ENCODE measurements around the gene UBE2G1. TPM values are rescaled to one million over a fixed set of nuclear protein-coding genes. Genes with fewer than 3 reads are reported as not detected.

The UBE2G1 gene
- total and polyA plus RNA-seq, 10 of the 15 experiments (the other 5 are each of a cell fraction or from before 2014, with no cell fraction given): 24.4 to 139 (median 77.4) TPM

- ChIA-PET POLR2A (interaction anchor here (1.3 kb wide), 1 partner anchor 10 kb away, joined by 4 read pairs; no protein-coding TSS in a partner anchor), SMC1A (ENCODE audit: uncharacterized antibody, unreplicated experiment) (no interaction called here), CTCF (interaction anchor here (0.9 to 1.4 kb wide), 2 partner anchors 9 to 33 kb away, joined by 3 to 4 read pairs; no protein-coding TSS in a partner anchor), RAD21 (ENCODE audit: unreplicated experiment) (interaction anchor here (1.2 kb wide), 1 partner anchor 9 kb away, joined by 4 read pairs; no protein-coding TSS in a partner anchor)
- no TSS peak for BruUV-seq (replicated peaks)
- no peak overlapping the region for H3K4me2 ChIP-seq (ENCODE audit: control insufficient read depth, insufficient read depth)
- H2AFZ ChIP-seq (ENCODE audit: control insufficient read depth, low read depth, low read length): no peak overlapping the region
- TF ChIP-seq POLR2A (IDR thresholded peaks at IDR 0.05; ENCODE audit: low read depth, low read length) (no peak), TAF1 (IDR thresholded peaks at IDR 0.05; ENCODE audit: borderline replicate concordance, low read depth, low read length) (no peak), TCF7 (IDR thresholded peaks at IDR 0.05; ENCODE audit: borderline replicate concordance) (no peak), ZZZ3 (IDR thresholded peaks at IDR 0.05; ENCODE audit: control insufficient read depth, insufficient read length, low read depth) (no peak), NKRF (conservative IDR thresholded peaks at IDR 0.05) (no peak), SIX5 (IDR thresholded peaks at IDR 0.05; ENCODE audit: low read depth, low read length, severe bottlenecking) (no peak), NFYB (IDR thresholded peaks at IDR 0.05; ENCODE audit: insufficient read depth, low read depth, low read length) (no peak), FOXK2 (IDR thresholded peaks at IDR 0.05) (no peak), NBN (IDR thresholded peaks at IDR 0.05) (no peak), SIN3A (IDR thresholded peaks at IDR 0.05; ENCODE audit: low read depth, low read length) (no peak), USF2 (IDR thresholded peaks at IDR 0.05; ENCODE audit: borderline replicate concordance, low read depth, low read length) (no peak), EED (IDR thresholded peaks at IDR 0.05; ENCODE audit: low read depth) (no peak), NFIC (IDR thresholded peaks at IDR 0.05; ENCODE audit: low read depth, low read length) (no peak), ZNF384 (IDR thresholded peaks at IDR 0.05; ENCODE audit: borderline replicate concordance, low read depth, low read length) (no peak), BMI1 (IDR thresholded peaks at IDR 0.05; ENCODE audit: borderline replicate concordance) (no peak), SREBF2 (IDR thresholded peaks at IDR 0.05; ENCODE audit: low read length) (no peak), NFXL1 (IDR thresholded peaks at IDR 0.05; ENCODE audit: borderline replicate concordance) (no peak), IKZF2 (IDR thresholded peaks at IDR 0.05) (no peak)
- no peak overlapping the region for H3K4me3 ChIP-seq
- H3K9ac ChIP-seq (ENCODE audit: control insufficient read depth, insufficient read depth, low read length): no peak overlapping the region
- in situ Hi-C loops (cut with MboI): no loop called here
- no peak for ATAC-seq
- intact Hi-C loops (cut with micrococcal nuclease; ENCODE audit: unreplicated experiment): no loop called here
- no peak overlapping the region for H3K27ac ChIP-seq (ENCODE audit: control insufficient read depth, insufficient read depth)
- H4K20me1 ChIP-seq (ENCODE audit: control insufficient read depth, insufficient read depth): no peaks in the 10 kb centered on the region
- no peak for DNase-seq (ENCODE audit: low read depth, low spot score)
- FAIRE-seq: no peak
- peaks cover 6% of the 10 kb centered on the region for H3K4me1 ChIP-seq (ENCODE audit: control insufficient read depth, insufficient read depth, low read length)
- H3K9me3 ChIP-seq (replicated peaks; ENCODE audit: control insufficient read depth, insufficient read depth, low read length): no peaks in the 10 kb centered on the region
- H3K27me3 ChIP-seq (replicated peaks in 1 of 2; ENCODE audit: control insufficient read depth in 2 of 2, insufficient read depth in 2 of 2, low read length in 1 of 2): no peaks in the 10 kb centered on the region
- H3K79me2 ChIP-seq (ENCODE audit: control insufficient read depth, insufficient read depth, low read length): no peaks in the 10 kb centered on the region
- WGBS (ENCODE audit: insufficient coverage, insufficient replicate concordance, low lambda C conversion rate, missing lambda C conversion rate): 76% methylated on average over 2 of the region's 2 CpGs
- no peaks in the 10 kb centered on the region for H3K36me3 ChIP-seq (ENCODE audit: control insufficient read depth in 2 of 2, insufficient read depth in 2 of 2, low read length in 1 of 2)
Observed at GRCh38 chr17:4386406-4386805, 19.9 kb upstream of the UBE2G1 start.
